GM12878 (cell line): ENCODE results near the gene ZDHHC7. TPM values are rescaled to one million over a fixed set of nuclear protein-coding genes. Genes with fewer than 3 reads are reported as not detected.

Experiments
- ATAC-seq: fragments of 200-7000 bp; cut with Tn5 transposase; 3 replicates; pipeline ENCODE4 v1.9.1; 2020; ENCODE audit warnings: mild to moderate bottlenecking, moderate library complexity
- BruUV-seq: library from RNA; stranded (reverse); fragments of 400-500 nt; replicated peaks from 2 replicates; lab custom pipeline; 2021; lab: Mats Ljungman, UMichigan
- CTCF ChIA-PET: fragments of 300-600 bp; sonication (Branson Sonifier 250); formaldehyde crosslinking; extraction: SDS; loops from one replicate; lab custom pipeline; 2021; ENCODE audit warnings: inconsistent platforms; lab: Yijun Ruan, JAX
- POLR2A ChIA-PET: fragments of 350-600 bp; formaldehyde crosslinking; extraction: SDS; loops from one replicate; lab custom pipeline; 2021; ENCODE audit warnings: inconsistent platforms; lab: Charles Lee
- RAD21 ChIA-PET: fragments of 300-600 bp; sonication (Branson Sonifier 250); formaldehyde crosslinking; loops from one replicate; lab custom pipeline; 2023; ENCODE audit warnings: antibody characterized with exemption; ENCODE audit not compliant: unreplicated experiment; lab: Charles Lee
- SMC1A ChIA-PET: fragments of 300-600 bp; sonication (Branson Sonifier 250); formaldehyde crosslinking; loops from one replicate; lab custom pipeline; 2023; ENCODE audit not compliant: unreplicated experiment, uncharacterized antibody; lab: Charles Lee
- DNase-seq: peaks from one replicate; pipeline ENCODE4 v3.0.0-alpha.2; 2011; ENCODE audit warnings: low read depth, low spot score
- FAIRE-seq: peaks from 3 replicates; lab custom pipeline; 2011; peaks lifted over from hg19 to GRCh38; lab: Jason Lieb, UNC
- H2AFZ ChIP-seq: 2 replicates; pipeline ENCODE4 v1.6.0; 2011; ENCODE audit warnings: low read depth, low read length, control low read depth; ENCODE audit not compliant: control insufficient read depth
- H3K27ac ChIP-seq: 2 replicates; pipeline ENCODE4 v1.5.1; 2011; ENCODE audit warnings: control low read depth; ENCODE audit not compliant: control insufficient read depth, insufficient read depth
- H3K27me3 ChIP-seq, 2 experiments: replicated peaks in 1 of 2; 2 replicates each; pipeline versions ENCODE4 v1.6.0 to v1.6.1; 2011; ENCODE audit warnings: low read length in 1 of 2; ENCODE audit not compliant: control insufficient read depth in 2 of 2, insufficient read depth in 2 of 2
- H3K36me3 ChIP-seq, 2 experiments: 2 replicates each; pipeline ENCODE4 v1.5.1; 2011; ENCODE audit warnings: low read length in 1 of 2; ENCODE audit not compliant: control insufficient read depth in 2 of 2, insufficient read depth in 2 of 2
- H3K4me1 ChIP-seq: 2 replicates; pipeline ENCODE4 v1.6.1; 2011; ENCODE audit warnings: mild to moderate bottlenecking, low read length, moderate library complexity, mixed read lengths; ENCODE audit not compliant: control insufficient read depth, insufficient read depth
- H3K4me2 ChIP-seq: 2 replicates; pipeline ENCODE4 v1.6.0; 2011; ENCODE audit warnings: control low read depth; ENCODE audit not compliant: control insufficient read depth, insufficient read depth
- H3K4me3 ChIP-seq: fragments of 200-600 bp; sonication (generic); 2 replicates; pipeline ENCODE4 v1.5.1; 2016
- H3K79me2 ChIP-seq: 2 replicates; pipeline ENCODE4 v1.6.0; 2011; ENCODE audit warnings: low read length; ENCODE audit not compliant: control insufficient read depth, insufficient read depth
- H3K9ac ChIP-seq: 2 replicates; pipeline ENCODE4 v1.8.0; 2011; ENCODE audit warnings: low read length, control low read depth, mixed read lengths; ENCODE audit not compliant: control insufficient read depth, insufficient read depth
- H3K9me3 ChIP-seq: replicated peaks from 3 replicates; pipeline ENCODE4 v1.5.1; 2011; ENCODE audit warnings: mild to moderate bottlenecking, low read length; ENCODE audit not compliant: control insufficient read depth, insufficient read depth
- H4K20me1 ChIP-seq: 2 replicates; pipeline ENCODE4 v1.6.0; 2011; ENCODE audit not compliant: control insufficient read depth, insufficient read depth
- CBX5 ChIP-seq: sonication (generic); IDR thresholded peaks from 2 replicates; pipeline ENCODE4 v1.6.1; 2016; ENCODE audit warnings: low read depth, moderate library complexity, mild to moderate bottlenecking, inconsistent platforms
- MYC ChIP-seq: IDR thresholded peaks from 2 replicates; pipeline ENCODE4 v1.6.1; 2011; ENCODE audit warnings: mild to moderate bottlenecking, low read length, moderate library complexity, inconsistent platforms; ENCODE audit not compliant: insufficient read depth, insufficient replicate concordance, insufficient read length, severe bottlenecking
- NFYA ChIP-seq: IDR thresholded peaks from 2 replicates; pipeline ENCODE4 v1.6.1; 2011; ENCODE audit warnings: low read depth, mild to moderate bottlenecking, low read length, improper control_type of control experiment, borderline replicate concordance
- RFX5 ChIP-seq: IDR thresholded peaks from 2 replicates; pipeline ENCODE4 v1.6.1; 2011; ENCODE audit warnings: low read depth, low read length, improper control_type of control experiment
- RUNX3 ChIP-seq: IDR thresholded peaks from 2 replicates; pipeline ENCODE4 v1.6.1; 2012; ENCODE audit warnings: low read length, inconsistent platforms
- SMAD1 ChIP-seq: fragments of 450-650 bp; IDR thresholded peaks from 2 replicates; pipeline ENCODE4 v1.6.1; 2018; ENCODE audit warnings: mild to moderate bottlenecking, low read depth; ENCODE audit not compliant: partially characterized antibody
- SPI1 ChIP-seq: IDR thresholded peaks from 2 replicates; pipeline ENCODE4 v1.6.1; 2011; ENCODE audit warnings: low read depth, mild to moderate bottlenecking, low read length, moderate library complexity, borderline replicate concordance; ENCODE audit not compliant: insufficient read depth
- SREBF2 ChIP-seq: IDR thresholded peaks from 2 replicates; pipeline ENCODE4 v1.6.1; 2012; ENCODE audit warnings: mild to moderate bottlenecking, low read length
- TCF3 ChIP-seq: IDR thresholded peaks from 2 replicates; pipeline ENCODE4 v1.6.1; 2012; ENCODE audit warnings: low read depth, mild to moderate bottlenecking, low read length, borderline replicate concordance; ENCODE audit not compliant: insufficient read depth
- ZNF217 ChIP-seq: fragments of 450-650 bp; IDR thresholded peaks from 2 replicates; pipeline ENCODE4 v1.6.1; 2017; ENCODE audit warnings: antibody characterized with exemption, mild to moderate bottlenecking
- WGBS: methylation state at CpG from one replicate; pipeline ENCODE4 v1.1.6; 2016; ENCODE audit warnings: low lambda C conversion rate; ENCODE audit not compliant: insufficient replicate concordance, insufficient coverage; ENCODE audit errors: missing lambda C conversion rate; 5-methylcytosine and 5-hydroxymethylcytosine counted together
- in situ Hi-C: fragments of 300-500 bp; cut with MboI; formaldehyde crosslinking; loops from 9 replicates; pipeline ENCODE4 v1.14.3; 2018; ENCODE audit warnings: mixed read lengths
- intact Hi-C: fragments of 100-400 bp; cut with micrococcal nuclease; formaldehyde crosslinking; loops from one replicate; pipeline ENCODE4 v1.14.2; 2022; ENCODE audit not compliant: unreplicated experiment
- polyA plus RNA-seq, 11 experiments: library from polyadenylated mRNA; depleted of rRNA in 4 of 11; unstranded in 6 of 11; stranded (reverse) in 5 of 11; fragments of >200 nt; fragmentation: Nextera tagmentation in 4 of 11; fragmentation: Illumina TruSeq in 1 of 11; extraction: Ambion mirVana in 4 of 11; extraction: Trizol in 1 of 11; gene quantifications; 1 replicate in 1 of 11; 2 replicates in 10 of 11; pipeline versions ENCODE4 v1.2.1 to v1.2.3, GENCODE V29; 2011 to 2016; ENCODE audit warnings: inconsistent platforms in 2 of 11, missing spikeins in 2 of 11, low read depth in 1 of 11
- total RNA-seq, 4 experiments: library from RNA; depleted of rRNA in 3 of 4; stranded (reverse); fragments of >200 nt in 3 of 4; fragmentation: Illumina TruSeq in 1 of 4; extraction: Trizol in 1 of 4; gene quantifications; 2 replicates each; pipeline versions ENCODE4 v1.2.1 to v1.2.3, GENCODE V29; 2013 to 2021
- TF ChIP-seq, protein P1 (sequence below): IDR thresholded peaks from 2 replicates; pipeline ENCODE4 v1.6.1; 2011; ENCODE audit warnings: low read depth, mild to moderate bottlenecking, low read length, moderate library complexity, borderline replicate concordance; ENCODE audit errors: extremely low read depth
- TF ChIP-seq, protein P2 (sequence below), 3 experiments: IDR thresholded peaks in 2 of 3; conservative IDR thresholded peaks in 1 of 3; 2 replicates each; pipeline ENCODE4 v1.5.1; 2011; ENCODE audit warnings: low read depth in 3 of 3, low read length in 3 of 3, mild to moderate bottlenecking in 3 of 3, control low read depth in 2 of 3, moderate library complexity in 2 of 3, inconsistent platforms in 1 of 3, mixed read lengths in 1 of 3; ENCODE audit not compliant: control insufficient read depth in 2 of 3, insufficient read depth in 1 of 3; ENCODE audit errors: extremely low read depth in 1 of 3

The ZDHHC7 gene
- total and polyA plus RNA-seq, 10 of the 15 experiments (the other 5 are each of a cell fraction or from before 2014, with no cell fraction given): 0.87 to 26.0 (median 20.0) TPM

DNA sequence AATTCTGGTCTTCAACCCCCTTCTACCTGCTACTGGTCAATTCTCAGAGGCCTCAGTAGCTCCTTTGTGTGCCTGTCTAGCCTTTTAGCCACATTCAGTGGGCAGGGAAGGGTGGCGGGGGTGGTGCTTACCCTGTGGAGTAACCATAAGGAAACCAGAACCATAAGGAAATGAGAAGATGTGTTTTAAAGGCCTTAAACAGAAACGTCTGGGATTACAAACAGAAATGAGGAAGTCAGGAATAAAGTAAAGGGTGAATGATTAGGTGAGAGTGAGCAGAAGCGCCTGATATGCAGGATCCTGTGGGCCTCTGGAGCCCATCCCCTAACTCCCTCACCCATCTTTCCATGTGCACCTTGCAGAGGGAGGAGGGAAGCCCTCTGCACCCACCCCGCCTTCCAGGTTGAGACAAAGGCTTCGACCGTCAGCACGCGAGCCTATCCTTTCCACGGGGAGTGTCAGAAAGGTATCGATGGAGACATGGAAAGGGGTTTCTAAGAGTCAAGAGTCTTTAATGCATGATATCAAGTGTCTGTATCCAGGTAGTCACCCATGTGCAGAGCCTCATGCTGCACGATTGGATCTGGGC, 36.6 kb upstream of the ZDHHC7 start:
- H3K27ac ChIP-seq: no peak overlapping the region
- DNase-seq: no peak
- no peak overlapping the region for H3K9ac ChIP-seq
- H3K4me2 ChIP-seq: no peak overlapping the region
- CTCF ChIA-PET: interaction anchor here (2.0 kb wide), 1 partner anchor 8 kb away, joined by 9 read pairs; no protein-coding TSS in a partner anchor
- no peaks in the 10 kb centered on the region for H3K9me3 ChIP-seq
- intact Hi-C loops: no loop called here
- BruUV-seq: no TSS peak
- no peaks in the 10 kb centered on the region for H4K20me1 ChIP-seq
- H2AFZ ChIP-seq: no peak overlapping the region
- no peak for FAIRE-seq
- RAD21 ChIA-PET: no interaction called here
- no peaks in the 10 kb centered on the region; a peak in 1 of 4 replicates for H3K27me3 ChIP-seq
- SMC1A ChIA-PET: no interaction called here
- TF ChIP-seq SPI1 (peak; percentile 45; the same call in 1 of the 2 replicates), RUNX3 (no peak)
- no peak for ATAC-seq
- no peak overlapping the region for H3K4me3 ChIP-seq
- H3K4me1 ChIP-seq: no peaks in the 10 kb centered on the region
- POLR2A ChIA-PET: no interaction called here
- in situ Hi-C loops: no loop called here
- H3K79me2 ChIP-seq: no peaks in the 10 kb centered on the region
- whole genome bisulfite sequencing: 52% methylated on average over 11 of the region's 11 CpGs
- no peaks in the 10 kb centered on the region for H3K36me3 ChIP-seq

- Histone ChIP-seq H3K27me3 (no peaks in the 10 kb centered on the region; a peak in 1 of 4 replicates), H3K4me2 (no peak overlapping the region), H4K20me1 (no peaks in the 10 kb centered on the region), H3K9ac (no peak overlapping the region), H3K4me3 (no peak overlapping the region), H3K4me1 (no peaks in the 10 kb centered on the region), H3K36me3 (no peaks in the 10 kb centered on the region), H3K9me3 (no peaks in the 10 kb centered on the region), H3K27ac (no peak overlapping the region), H3K79me2 (no peaks in the 10 kb centered on the region), H2AFZ (no peak overlapping the region)
- 54% methylated on average over 20 of the region's 20 CpGs for WGBS
- ChIA-PET SMC1A (no interaction called here), CTCF (interaction anchor here (0.6 to 2.0 kb wide), 4 partner anchors 9 to 1138 kb away, joined by 3 to 9 read pairs (median 4); partner anchors contain the start of gene KIAA0513), RAD21 (no interaction called here), POLR2A (no interaction called here)
- FAIRE-seq (no peak), DNase-seq (no peak), ATAC-seq (no peak)
- intact Hi-C loops: no loop called here
- in situ Hi-C loops: no loop called here
- BruUV-seq: no TSS peak
- TF ChIP-seq RFX5 (no peak), NFYA (no peak), ZNF217 (no peak), CBX5 (no peak), SMAD1 (no peak), SREBF2 (no peak), MYC (no peak), TCF3 (no peak)
- TF ChIP-seq, protein P1, sequence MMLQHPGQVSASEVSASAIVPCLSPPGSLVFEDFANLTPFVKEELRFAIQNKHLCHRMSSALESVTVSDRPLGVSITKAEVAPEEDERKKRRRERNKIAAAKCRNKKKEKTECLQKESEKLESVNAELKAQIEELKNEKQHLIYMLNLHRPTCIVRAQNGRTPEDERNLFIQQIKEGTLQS: no peak
- TF ChIP-seq, protein P2, sequence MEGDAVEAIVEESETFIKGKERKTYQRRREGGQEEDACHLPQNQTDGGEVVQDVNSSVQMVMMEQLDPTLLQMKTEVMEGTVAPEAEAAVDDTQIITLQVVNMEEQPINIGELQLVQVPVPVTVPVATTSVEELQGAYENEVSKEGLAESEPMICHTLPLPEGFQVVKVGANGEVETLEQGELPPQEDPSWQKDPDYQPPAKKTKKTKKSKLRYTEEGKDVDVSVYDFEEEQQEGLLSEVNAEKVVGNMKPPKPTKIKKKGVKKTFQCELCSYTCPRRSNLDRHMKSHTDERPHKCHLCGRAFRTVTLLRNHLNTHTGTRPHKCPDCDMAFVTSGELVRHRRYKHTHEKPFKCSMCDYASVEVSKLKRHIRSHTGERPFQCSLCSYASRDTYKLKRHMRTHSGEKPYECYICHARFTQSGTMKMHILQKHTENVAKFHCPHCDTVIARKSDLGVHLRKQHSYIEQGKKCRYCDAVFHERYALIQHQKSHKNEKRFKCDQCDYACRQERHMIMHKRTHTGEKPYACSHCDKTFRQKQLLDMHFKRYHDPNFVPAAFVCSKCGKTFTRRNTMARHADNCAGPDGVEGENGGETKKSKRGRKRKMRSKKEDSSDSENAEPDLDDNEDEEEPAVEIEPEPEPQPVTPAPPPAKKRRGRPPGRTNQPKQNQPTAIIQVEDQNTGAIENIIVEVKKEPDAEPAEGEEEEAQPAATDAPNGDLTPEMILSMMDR (IDR thresholded peaks at IDR 0.05 in 2 of 3, conservative IDR thresholded peaks at IDR 0.05 in 1 of 3; ENCODE audit: control insufficient read depth in 2 of 3, extremely low read depth in 1 of 3, insufficient read depth in 1 of 3, low read depth in 3 of 3, low read length in 3 of 3): no peak
These were observed 35.9 kb upstream of the ZDHHC7 start for GRCh38 chr16:85046931-85047866.
